HL-60 (cell line): ENCODE measurements around the gene LGI1.

ENCODE experiments used
- CTCF ChIP-seq: IDR thresholded peaks from one replicate; pipeline ENCODE4 v1.5.1; 2011; ENCODE audit warnings: low read length, control low read depth, inconsistent platforms; ENCODE audit not compliant: insufficient read depth
- POLR2AphosphoS5 ChIP-seq: IDR thresholded peaks from 2 replicates; pipeline ENCODE4 v1.6.1; 2012; ENCODE audit warnings: low read depth
- TF ChIP-seq, protein P1 (sequence below): IDR thresholded peaks from 2 replicates; pipeline ENCODE4 v1.6.1; 2012; ENCODE audit warnings: low read depth; ENCODE audit not compliant: insufficient replicate concordance

- no peak for TF ChIP-seq POLR2AphosphoS5
- TF ChIP-seq CTCF = no peak
- TF ChIP-seq, protein P1, sequence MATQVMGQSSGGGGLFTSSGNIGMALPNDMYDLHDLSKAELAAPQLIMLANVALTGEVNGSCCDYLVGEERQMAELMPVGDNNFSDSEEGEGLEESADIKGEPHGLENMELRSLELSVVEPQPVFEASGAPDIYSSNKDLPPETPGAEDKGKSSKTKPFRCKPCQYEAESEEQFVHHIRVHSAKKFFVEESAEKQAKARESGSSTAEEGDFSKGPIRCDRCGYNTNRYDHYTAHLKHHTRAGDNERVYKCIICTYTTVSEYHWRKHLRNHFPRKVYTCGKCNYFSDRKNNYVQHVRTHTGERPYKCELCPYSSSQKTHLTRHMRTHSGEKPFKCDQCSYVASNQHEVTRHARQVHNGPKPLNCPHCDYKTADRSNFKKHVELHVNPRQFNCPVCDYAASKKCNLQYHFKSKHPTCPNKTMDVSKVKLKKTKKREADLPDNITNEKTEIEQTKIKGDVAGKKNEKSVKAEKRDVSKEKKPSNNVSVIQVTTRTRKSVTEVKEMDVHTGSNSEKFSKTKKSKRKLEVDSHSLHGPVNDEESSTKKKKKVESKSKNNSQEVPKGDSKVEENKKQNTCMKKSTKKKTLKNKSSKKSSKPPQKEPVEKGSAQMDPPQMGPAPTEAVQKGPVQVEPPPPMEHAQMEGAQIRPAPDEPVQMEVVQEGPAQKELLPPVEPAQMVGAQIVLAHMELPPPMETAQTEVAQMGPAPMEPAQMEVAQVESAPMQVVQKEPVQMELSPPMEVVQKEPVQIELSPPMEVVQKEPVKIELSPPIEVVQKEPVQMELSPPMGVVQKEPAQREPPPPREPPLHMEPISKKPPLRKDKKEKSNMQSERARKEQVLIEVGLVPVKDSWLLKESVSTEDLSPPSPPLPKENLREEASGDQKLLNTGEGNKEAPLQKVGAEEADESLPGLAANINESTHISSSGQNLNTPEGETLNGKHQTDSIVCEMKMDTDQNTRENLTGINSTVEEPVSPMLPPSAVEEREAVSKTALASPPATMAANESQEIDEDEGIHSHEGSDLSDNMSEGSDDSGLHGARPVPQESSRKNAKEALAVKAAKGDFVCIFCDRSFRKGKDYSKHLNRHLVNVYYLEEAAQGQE = no peak
These were observed 2.8 kb downstream of the LGI1 start for GRCh38 chr10:93760490-93760889.
